HepG2 (cell line): ENCODE data around the gene THOC6. TPM values are rescaled to one million over a fixed set of nuclear protein-coding genes. Genes with fewer than 3 reads are reported as not detected.

Experiments used
- FOSL2 ChIP-seq: sonication (generic); formaldehyde crosslinking; IDR thresholded peaks from 2 replicates; pipeline ENCODE4 v1.4.0; 2020; ENCODE audit warnings: missing genetic modification reagents
- GABPA ChIP-seq, 2 experiments: IDR thresholded peaks; 2 replicates each; pipeline ENCODE4 v1.6.1; 2011 to 2016; ENCODE audit warnings: low read depth in 2 of 2, low read length in 1 of 2, missing biosample characterization in 1 of 2, missing genetic modification characterization in 1 of 2
- HOXA7 ChIP-seq: sonication (generic); formaldehyde crosslinking; IDR thresholded peaks from 2 replicates; pipeline ENCODE4 v1.8.1; 2022; ENCODE audit warnings: mild to moderate bottlenecking, missing genetic modification reagents, moderate library complexity
- JDP2 ChIP-seq: sonication (generic); formaldehyde crosslinking; IDR thresholded peaks from 2 replicates; pipeline ENCODE4 v1.8.1; 2022; ENCODE audit warnings: missing genetic modification reagents, borderline replicate concordance
- KDM3A ChIP-seq: IDR thresholded peaks from 2 replicates; pipeline ENCODE4 v1.6.1; 2018; ENCODE audit warnings: low read depth, missing compliant biosample characterization
- KLF11 ChIP-seq: IDR thresholded peaks from 2 replicates; pipeline ENCODE4 v1.6.1; 2016; ENCODE audit warnings: missing compliant biosample characterization
- MAFF ChIP-seq: IDR thresholded peaks from 2 replicates; pipeline ENCODE4 v1.6.1; 2011; ENCODE audit warnings: low read depth, low read length, improper control_type of control experiment
- MED8 ChIP-seq: sonication (generic); formaldehyde crosslinking; IDR thresholded peaks from 2 replicates; pipeline ENCODE4 v1.8.1; 2023; ENCODE audit warnings: mild to moderate bottlenecking, missing genetic modification reagents; ENCODE audit not compliant: insufficient replicate concordance
- MLX ChIP-seq: IDR thresholded peaks from 2 replicates; pipeline ENCODE4 v1.6.1; 2016
- NFIC ChIP-seq: IDR thresholded peaks from 2 replicates; pipeline ENCODE4 v1.6.1; 2012; ENCODE audit warnings: mild to moderate bottlenecking, low read length, inconsistent platforms
- RARG ChIP-seq: sonication (generic); formaldehyde crosslinking; IDR thresholded peaks from 2 replicates; pipeline ENCODE4 v1.4.0; 2020; ENCODE audit warnings: low read depth, mild to moderate bottlenecking, missing genetic modification reagents
- RCOR2 ChIP-seq: IDR thresholded peaks from 2 replicates; pipeline ENCODE4 v1.6.1; 2016; ENCODE audit warnings: missing biosample characterization, missing genetic modification reagents
- REXO4 ChIP-seq: sonication (generic); formaldehyde crosslinking; IDR thresholded peaks from 2 replicates; pipeline ENCODE4 v1.8.0; 2022; ENCODE audit warnings: missing genetic modification reagents, mild to moderate bottlenecking, borderline replicate concordance
- TCF7 ChIP-seq: sonication (generic); IDR thresholded peaks from 2 replicates; pipeline ENCODE4 v1.6.1; 2016; ENCODE audit warnings: antibody characterized with exemption, low read depth
- TEAD2 ChIP-seq: sonication (generic); formaldehyde crosslinking; IDR thresholded peaks from 2 replicates; pipeline ENCODE4 v1.9.0; 2021; ENCODE audit warnings: missing genetic modification reagents
- TEAD3 ChIP-seq: optimal IDR thresholded peaks from 2 replicates; pipeline ENCODE3; 2016; ENCODE audit warnings: borderline replicate concordance
- ZMAT5 ChIP-seq: sonication (generic); formaldehyde crosslinking; IDR thresholded peaks from 2 replicates; pipeline ENCODE4 v1.5.0; 2020; ENCODE audit warnings: mild to moderate bottlenecking, low read depth, missing genetic modification reagents, borderline replicate concordance
- ZNF550 ChIP-seq: sonication (generic); formaldehyde crosslinking; IDR thresholded peaks from 2 replicates; pipeline ENCODE4 v1.4.0; 2020; ENCODE audit warnings: mild to moderate bottlenecking, missing genetic modification reagents, borderline replicate concordance
- ZNF562 ChIP-seq: sonication (generic); formaldehyde crosslinking; IDR thresholded peaks from 2 replicates; pipeline ENCODE4 v1.8.0; 2022; ENCODE audit warnings: missing genetic modification reagents, borderline replicate concordance
- polyA plus RNA-seq, 8 experiments: library from polyadenylated mRNA; depleted of rRNA in 3 of 8; stranded (reverse) in 7 of 8; unstranded in 1 of 8; fragments of >200 nt; fragmentation: Illumina TruSeq in 4 of 8; extraction: Trizol in 4 of 8; gene quantifications; 2 replicates each; pipeline versions ENCODE4 v1.2.1 to v1.2.3, GENCODE V29; 2011 to 2016; ENCODE audit warnings: low read depth in 4 of 8, missing spikeins in 1 of 8, mixed read lengths in 1 of 8; ENCODE audit not compliant: insufficient read depth in 1 of 8
- total RNA-seq, 5 experiments: library from RNA; depleted of rRNA; stranded (reverse); fragments of >200 nt; fragmentation: Illumina TruSeq; extraction: Trizol; gene quantifications; 2 replicates each; pipeline ENCODE4 v1.2.3, GENCODE V29; 2016; ENCODE audit warnings: low read depth in 1 of 5
- TF ChIP-seq, protein P1 (sequence below), 2 experiments: IDR thresholded peaks; 2 replicates each; pipeline ENCODE4 v1.6.1; 2011 to 2012; ENCODE audit warnings: low read length in 2 of 2, borderline replicate concordance in 1 of 2, low read depth in 1 of 2, mild to moderate bottlenecking in 1 of 2, moderate library complexity in 1 of 2
- TF ChIP-seq, protein P2 (sequence below): sonication (generic); formaldehyde crosslinking; IDR thresholded peaks from 2 replicates; pipeline ENCODE4 v1.8.1; 2022; ENCODE audit warnings: mild to moderate bottlenecking, missing genetic modification reagents
- TF ChIP-seq, protein P3 (sequence below): IDR thresholded peaks from 2 replicates; pipeline ENCODE4 v1.6.1; 2016; ENCODE audit warnings: mild to moderate bottlenecking

Gene THOC6
- total and polyA plus RNA-seq, 2 of the 13 experiments (the other 11 are each of a cell fraction or from before 2014, with no cell fraction given), result 32.1 to 37.0 TPM

DNA sequence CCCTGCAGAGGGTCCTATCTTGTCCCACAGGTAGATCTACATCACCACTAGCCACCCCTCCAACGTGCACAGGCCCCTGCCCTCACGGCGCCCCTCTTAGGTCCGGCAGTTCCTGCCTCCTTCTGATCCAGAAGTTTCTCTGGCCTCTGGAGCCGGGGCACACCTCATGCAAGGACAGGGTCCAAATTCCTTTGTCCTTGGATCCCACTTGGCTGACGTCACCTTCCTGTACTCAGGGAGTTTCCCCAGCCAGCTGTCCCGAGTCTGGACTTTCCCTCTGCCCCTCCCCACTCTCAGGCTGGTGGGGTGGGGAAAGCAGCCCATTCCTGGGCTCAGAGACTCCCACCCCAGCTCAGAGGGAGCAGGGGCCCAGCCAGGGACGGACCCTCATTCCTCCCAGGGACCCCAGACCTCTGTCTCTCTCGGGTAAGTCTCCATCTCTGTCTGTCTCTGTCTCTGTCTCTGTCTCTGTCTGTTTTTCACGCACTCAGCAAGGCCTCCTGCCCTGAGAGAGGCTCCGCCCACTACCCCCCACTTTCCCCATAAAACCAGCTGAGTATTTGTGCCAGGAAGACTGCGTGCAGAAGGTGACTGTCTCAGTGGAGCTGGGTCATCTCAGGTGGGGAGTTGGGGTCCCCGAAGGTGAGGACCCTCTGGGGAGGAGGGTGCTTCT, 41.4 kb downstream of the THOC6 start, which contains the start of gene IL32 (continued):
- TF ChIP-seq, protein P1, sequence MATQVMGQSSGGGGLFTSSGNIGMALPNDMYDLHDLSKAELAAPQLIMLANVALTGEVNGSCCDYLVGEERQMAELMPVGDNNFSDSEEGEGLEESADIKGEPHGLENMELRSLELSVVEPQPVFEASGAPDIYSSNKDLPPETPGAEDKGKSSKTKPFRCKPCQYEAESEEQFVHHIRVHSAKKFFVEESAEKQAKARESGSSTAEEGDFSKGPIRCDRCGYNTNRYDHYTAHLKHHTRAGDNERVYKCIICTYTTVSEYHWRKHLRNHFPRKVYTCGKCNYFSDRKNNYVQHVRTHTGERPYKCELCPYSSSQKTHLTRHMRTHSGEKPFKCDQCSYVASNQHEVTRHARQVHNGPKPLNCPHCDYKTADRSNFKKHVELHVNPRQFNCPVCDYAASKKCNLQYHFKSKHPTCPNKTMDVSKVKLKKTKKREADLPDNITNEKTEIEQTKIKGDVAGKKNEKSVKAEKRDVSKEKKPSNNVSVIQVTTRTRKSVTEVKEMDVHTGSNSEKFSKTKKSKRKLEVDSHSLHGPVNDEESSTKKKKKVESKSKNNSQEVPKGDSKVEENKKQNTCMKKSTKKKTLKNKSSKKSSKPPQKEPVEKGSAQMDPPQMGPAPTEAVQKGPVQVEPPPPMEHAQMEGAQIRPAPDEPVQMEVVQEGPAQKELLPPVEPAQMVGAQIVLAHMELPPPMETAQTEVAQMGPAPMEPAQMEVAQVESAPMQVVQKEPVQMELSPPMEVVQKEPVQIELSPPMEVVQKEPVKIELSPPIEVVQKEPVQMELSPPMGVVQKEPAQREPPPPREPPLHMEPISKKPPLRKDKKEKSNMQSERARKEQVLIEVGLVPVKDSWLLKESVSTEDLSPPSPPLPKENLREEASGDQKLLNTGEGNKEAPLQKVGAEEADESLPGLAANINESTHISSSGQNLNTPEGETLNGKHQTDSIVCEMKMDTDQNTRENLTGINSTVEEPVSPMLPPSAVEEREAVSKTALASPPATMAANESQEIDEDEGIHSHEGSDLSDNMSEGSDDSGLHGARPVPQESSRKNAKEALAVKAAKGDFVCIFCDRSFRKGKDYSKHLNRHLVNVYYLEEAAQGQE (IDR thresholded peaks at IDR 0.05; ENCODE audit: borderline replicate concordance in 1 of 2, low read depth in 1 of 2, low read length in 2 of 2), result peak in 1 of 2 experiments; percentile 13; a peak in 1 of 4 replicates
- TF ChIP-seq KLF11 (peak; percentile 57), MED8 (CRISPR knock-in tag) (no peak), RARG (no peak), JDP2 (CRISPR knock-in tag) (no peak; the same call in 1 of the 2 replicates), TEAD2 (CRISPR knock-in tag) (no peak), TEAD3 (CRISPR knock-in tag) (peak; percentile 89), ZMAT5 (no peak), MAFF (0 out of 2 replicates have a peak, but pooled peaks have one; percentile 23), KDM3A (CRISPR knock-in tag) (0 out of 2 replicates have a peak, but pooled peaks have one; percentile 48), TCF7 (no peak), REXO4 (CRISPR knock-in tag) (no peak), ZNF550 (CRISPR knock-in tag) (no peak), GABPA (IDR thresholded peaks at IDR 0.05; ENCODE audit: low read depth, low read length) (no peak), GABPA (CRISPR knock-in tag; IDR thresholded peaks at IDR 0.05; ENCODE audit: low read depth) (peak; percentile 51), ZNF562 (CRISPR knock-in tag) (no peak), RCOR2 (CRISPR knock-in tag) (0 out of 2 replicates have a peak, but pooled peaks have one; percentile 32), HOXA7 (no peak), FOSL2 (CRISPR knock-in tag) (peak; percentile 86), NFIC (no peak), MLX (CRISPR knock-in tag) (peak; percentile 49; the same call in 1 of the 2 replicates)
- TF ChIP-seq, protein P2, sequence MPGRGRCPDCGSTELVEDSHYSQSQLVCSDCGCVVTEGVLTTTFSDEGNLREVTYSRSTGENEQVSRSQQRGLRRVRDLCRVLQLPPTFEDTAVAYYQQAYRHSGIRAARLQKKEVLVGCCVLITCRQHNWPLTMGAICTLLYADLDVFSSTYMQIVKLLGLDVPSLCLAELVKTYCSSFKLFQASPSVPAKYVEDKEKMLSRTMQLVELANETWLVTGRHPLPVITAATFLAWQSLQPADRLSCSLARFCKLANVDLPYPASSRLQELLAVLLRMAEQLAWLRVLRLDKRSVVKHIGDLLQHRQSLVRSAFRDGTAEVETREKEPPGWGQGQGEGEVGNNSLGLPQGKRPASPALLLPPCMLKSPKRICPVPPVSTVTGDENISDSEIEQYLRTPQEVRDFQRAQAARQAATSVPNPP (CRISPR knock-in tag), result no peak
- TF ChIP-seq, protein P3, sequence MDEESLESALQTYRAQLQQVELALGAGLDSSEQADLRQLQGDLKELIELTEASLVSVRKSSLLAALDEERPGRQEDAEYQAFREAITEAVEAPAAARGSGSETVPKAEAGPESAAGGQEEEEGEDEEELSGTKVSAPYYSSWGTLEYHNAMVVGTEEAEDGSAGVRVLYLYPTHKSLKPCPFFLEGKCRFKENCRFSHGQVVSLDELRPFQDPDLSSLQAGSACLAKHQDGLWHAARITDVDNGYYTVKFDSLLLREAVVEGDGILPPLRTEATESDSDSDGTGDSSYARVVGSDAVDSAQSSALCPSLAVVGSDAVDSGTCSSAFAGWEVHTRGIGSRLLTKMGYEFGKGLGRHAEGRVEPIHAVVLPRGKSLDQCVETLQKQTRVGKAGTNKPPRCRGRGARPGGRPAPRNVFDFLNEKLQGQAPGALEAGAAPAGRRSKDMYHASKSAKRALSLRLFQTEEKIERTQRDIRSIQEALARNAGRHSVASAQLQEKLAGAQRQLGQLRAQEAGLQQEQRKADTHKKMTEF (CRISPR knock-in tag), result peak; percentile 66
